HG03060 (cell line): ENCODE data around the gene NSUN3.

Experiments
- ATAC-seq: cut with Tn5 transposase; IDR thresholded peaks from one replicate; pipeline ENCODE4 v1.9.1; 2021; ENCODE audit warnings: low read depth, moderate number of reproducible peaks; ENCODE audit not compliant: unreplicated experiment

NSUN3 gene

GRCh38 chr3:94117729-94118128 is 54.9 kb downstream of the NSUN3 start:
- ATAC-seq: no peak

DNA sequence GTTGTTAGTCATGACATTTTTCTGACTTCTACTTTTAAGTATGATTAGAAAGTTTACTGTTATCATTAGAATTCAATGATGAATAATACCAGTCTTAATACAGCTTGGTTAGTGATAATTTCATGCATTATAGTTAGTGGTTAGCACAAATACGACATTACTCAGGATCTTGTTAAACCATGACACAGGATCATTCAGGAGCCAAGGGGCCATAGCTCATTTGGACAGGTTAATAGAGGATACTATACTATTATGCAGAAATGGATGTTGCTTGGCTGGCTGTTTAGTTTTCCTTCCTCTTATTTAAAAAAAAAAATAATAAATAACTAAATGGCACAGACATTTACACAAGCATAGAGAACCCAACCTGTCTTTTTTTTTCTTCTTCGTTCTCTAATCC is 55.5 kb downstream of the NSUN3 start:
- ATAC-seq: no peak

DNA sequence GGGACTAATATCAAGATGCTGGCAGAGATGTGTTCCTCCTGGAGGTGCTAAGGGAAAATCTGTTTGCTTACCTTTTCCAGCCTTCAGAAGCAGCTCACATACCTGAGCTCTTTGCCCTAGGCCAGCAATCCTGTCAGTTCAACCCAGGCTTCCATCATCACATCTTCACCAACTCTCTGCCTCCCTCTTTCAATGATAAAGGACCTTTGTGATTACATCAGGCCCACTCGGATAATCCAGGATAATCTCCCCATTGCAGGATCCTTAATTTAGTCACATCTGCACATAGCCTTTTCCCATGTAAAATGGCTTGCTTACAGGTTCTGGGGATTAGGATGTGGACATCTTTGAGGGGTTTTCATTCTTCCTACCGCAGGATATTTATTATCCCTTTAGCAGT is 58.3 kb downstream of the NSUN3 start:
- no peak for ATAC-seq

DNA sequence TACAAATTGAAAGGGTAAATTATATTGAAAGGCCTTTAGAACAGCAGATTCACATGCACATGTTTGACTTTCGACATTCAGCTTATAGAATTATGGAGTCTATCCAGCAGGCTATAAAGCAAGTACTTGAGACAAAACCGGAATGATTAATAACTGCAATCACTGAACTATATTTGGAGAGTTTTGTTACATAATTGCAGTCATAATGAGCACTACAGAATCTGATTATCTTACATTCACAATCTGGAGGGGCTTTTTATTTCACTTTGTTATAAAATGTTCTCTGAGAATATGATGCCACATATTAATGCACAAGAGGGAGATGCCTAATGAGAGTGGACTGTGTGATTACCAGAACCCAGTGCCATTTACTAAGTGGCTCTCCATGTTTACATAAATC is 64.3 kb downstream of the NSUN3 start:
- ATAC-seq: no peak

GRCh38 chr3:94130690-94131089 is 67.8 kb downstream of the NSUN3 start:
- ATAC-seq: no peak

GRCh38 chr3:94132777-94133176 is 69.9 kb downstream of the NSUN3 start:
- ATAC-seq: no peak

- ATAC-seq: no peak
These were observed 73.3 kb downstream of the NSUN3 start for GRCh38 chr3:94136133-94136532.

GRCh38 chr3:94137377-94137776 is 74.5 kb downstream of the NSUN3 start:
- ATAC-seq: no peak

- ATAC-seq: no peak
These were observed 83.6 kb downstream of the NSUN3 start for GRCh38 chr3:94146455-94146854.

DNA sequence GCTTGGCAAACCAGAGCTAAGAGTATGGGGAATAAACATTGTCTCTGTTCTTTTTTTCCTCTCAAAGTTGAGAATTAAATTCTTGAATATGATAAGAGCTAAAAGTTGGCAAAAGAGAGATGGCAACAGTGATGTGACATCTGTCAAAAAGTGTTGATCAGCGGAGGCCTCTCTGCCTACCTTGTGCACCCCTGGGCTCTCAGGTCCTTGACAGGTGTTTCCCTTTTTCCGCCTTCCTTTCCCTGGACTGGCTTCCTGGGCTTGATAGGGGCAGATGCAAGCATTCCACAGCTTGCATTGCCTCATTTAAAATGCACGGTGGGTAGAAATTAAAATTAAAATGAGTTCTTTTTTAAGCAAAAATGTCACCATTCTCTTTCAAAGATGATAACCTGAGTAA is 84.2 kb downstream of the NSUN3 start:
- ATAC-seq: no peak

- no peak for ATAC-seq
These were observed 87.3 kb downstream of the NSUN3 start for GRCh38 chr3:94150113-94150512.

GRCh38 chr3:94156626-94157025 is 93.8 kb downstream of the NSUN3 start:
- no peak for ATAC-seq

DNA sequence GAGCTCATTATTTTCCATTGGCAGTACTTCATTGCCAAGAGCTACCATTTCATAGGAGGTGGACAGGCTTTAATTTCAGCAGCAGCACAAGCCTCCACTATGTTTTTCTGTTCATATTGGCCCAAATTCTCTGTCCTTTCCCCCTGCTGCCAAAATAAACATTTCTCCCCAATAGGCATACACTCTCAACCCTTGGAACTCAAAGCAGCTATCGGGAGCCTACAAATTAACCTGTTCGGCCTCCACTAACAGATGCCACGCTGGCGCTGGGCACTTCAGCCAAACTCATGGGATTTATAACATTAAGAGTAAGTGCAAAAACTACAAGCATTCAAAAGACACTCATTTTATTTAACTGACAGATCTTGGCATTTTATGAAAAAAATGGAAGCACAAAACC is 95.7 kb downstream of the NSUN3 start:
- ATAC-seq: no peak

DNA sequence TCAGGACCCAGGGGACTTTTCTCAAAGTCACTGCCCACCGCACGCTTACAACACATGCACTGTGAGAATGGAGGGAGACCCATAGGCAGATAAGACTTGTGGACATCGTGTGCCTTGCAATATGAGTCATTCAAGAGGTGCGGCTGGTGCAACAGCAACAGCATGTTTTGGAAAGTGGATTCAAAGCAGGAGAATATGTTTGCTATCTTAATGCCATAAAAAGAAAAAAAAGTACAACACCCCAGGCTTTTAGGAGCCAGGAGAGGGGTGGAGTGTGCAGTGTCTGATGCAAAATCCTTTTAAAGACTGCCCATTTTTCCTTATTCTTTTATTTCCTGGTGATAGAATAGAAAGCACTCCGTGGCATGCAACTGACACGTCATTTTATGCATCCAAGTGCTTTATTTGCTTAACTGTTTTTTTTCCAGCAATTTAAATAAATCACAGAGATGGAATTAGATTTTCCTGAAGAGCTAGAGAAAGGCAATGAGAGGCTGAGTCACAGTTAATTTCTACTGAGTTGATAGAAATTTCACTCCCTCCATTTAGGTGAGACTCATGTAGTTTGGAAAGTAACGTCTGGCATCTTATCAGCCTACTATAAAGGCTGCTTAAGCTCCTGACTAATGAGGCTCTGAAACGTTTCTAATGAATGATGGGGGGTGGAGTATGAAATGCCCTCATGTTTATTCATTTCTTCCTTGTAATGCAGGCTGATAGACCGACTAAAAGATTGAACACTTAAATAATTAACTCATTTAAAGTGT is 96.4 kb downstream of the NSUN3 start:
- no peak for ATAC-seq

GRCh38 chr3:94162700-94163099 is 99.8 kb downstream of the NSUN3 start:
- ATAC-seq: peak; percentile 91

DNA sequence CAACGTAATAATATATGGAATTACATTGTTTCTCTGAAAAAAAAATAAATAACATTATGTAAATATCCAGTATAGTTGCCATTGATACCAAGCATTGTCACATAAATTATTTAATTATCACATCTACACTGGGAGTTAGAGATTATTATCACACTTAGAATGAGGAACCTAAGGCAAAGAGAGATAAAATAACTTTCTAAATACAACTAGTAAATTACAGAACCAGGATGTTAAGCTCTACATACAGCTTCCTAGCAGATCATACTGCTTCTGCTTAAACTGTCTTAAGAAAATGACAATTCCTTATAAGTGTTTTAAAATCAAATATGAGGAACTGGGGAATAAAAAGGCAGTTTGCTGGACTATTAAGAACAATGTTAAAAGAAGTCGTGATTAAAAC is 104.5 kb downstream of the NSUN3 start:
- ATAC-seq: no peak

- no peak for ATAC-seq
These were observed 104.9 kb downstream of the NSUN3 start for GRCh38 chr3:94167796-94168195.

DNA sequence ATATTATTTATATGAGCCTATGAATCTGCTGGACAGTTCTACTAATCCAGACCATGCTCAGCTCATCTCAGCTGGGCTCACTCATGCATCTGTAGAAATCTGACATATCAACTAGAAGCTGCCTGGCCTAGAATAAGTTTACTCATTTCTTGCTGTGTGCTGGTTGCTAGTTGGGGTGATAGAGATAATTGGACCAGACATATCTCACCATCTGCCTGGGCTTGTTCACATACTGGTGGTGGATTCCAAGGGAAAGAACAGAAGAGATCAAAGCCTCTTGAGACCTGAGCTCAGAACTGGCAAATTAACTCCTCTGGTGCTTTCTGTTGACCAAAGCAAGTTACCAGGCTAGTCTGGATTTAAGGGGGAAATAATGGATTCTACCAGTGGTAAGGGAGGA is 109.1 kb downstream of the NSUN3 start:
- no peak for ATAC-seq

DNA sequence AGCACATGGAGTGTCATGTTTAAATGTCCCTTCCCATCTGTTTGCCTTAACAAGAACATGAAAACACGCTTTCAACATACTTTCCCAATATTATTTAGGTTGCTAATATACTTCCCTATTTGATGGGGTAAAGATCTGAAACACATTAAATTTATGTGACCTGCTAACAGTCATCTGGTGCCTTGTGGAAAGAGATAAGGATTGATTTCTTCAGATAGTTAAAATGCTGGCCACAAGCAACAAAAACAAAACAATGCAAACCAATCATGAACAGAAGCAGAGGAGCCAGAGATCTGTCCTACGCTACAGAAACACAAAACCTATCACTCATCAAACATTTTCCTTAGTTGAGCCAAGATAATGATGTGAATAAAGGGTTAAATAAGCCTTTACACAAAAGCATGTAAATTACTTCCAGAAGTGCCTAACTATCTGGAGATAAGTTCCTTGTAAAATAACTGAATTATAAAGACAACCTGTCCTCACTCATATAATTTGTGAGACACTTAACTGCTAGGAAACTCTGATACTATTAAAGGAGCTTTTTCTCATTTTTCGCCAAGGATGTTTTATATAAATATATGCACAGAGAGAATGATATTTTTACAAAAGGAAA is 109.9 kb downstream of the NSUN3 start:
- ATAC-seq: no peak

DNA sequence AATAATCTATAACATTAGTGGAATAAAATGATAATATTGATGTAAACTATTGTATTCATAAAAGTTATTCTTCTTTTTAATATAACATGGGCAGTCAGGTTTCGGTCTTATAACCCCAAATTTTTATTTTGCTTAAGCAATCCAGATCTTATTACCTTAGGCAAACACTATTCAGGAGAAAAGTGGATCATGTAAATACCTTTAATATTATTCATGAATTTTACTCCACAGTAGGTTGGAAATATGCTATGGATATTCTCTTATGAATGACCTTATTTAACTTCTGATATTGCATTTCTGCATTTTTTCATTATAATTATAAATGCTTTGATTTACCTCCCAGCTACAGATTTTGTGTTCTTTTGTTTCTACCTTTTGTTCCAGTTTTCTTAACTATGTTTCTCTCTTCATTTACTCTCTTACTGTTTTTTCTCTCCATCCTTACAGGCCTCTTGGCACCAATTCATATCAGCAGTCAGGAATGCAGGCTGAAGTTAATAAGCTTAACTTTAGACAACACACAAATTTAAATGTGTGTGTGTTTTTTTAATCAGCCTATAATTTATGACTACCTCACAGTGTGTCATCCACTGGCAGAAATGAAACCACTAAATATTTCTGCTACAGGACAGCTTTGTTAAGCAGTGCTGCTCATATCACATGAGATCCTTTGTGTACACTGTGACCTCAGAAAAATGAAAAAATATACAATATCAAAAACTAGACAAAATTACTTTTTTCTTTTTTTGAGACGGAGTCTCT is 111.0 kb downstream of the NSUN3 start:
- no peak for ATAC-seq

DNA sequence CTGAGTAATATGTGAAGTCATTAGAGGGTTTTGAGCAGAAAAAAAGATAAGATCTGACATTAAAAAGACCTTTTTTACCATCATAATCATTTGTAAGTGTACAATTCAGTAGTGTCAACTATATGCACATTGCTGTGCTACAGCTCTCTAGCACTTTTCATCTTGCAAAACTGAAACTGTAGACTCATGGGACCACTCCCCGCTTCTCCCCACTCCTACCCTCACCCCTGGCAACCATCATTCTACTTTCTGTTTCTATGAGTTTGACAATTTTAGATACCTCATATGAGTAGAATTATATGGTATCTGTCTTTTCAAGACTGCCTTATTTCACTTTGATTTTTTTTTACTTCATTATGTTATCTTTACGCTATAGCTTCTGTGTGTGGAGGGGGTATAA is 112.8 kb downstream of the NSUN3 start:
- no peak for ATAC-seq
